ENCODE data around the gene DUOX2.

DNA sequence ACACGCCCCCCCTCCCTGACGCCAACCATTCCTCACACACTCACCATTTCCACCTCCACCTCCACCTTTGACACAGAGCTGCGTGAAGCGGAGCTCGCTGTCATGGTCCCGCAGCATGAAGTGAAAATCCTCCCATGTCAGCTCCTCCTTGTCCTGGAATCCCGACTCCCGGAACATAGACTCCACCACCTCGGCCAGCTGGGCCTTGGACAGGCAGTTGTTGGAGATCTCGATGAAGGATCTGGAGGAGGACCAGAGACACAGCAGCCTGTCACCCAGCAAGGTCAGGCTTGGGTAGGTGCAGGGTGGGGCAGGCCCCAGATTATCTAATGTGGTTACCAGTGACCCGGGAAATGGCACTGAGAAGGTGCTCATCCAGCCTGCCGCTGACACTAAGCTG, 12.2 kb downstream of the DUOX2 start:
- TF ChIP-seq, protein P1, sequence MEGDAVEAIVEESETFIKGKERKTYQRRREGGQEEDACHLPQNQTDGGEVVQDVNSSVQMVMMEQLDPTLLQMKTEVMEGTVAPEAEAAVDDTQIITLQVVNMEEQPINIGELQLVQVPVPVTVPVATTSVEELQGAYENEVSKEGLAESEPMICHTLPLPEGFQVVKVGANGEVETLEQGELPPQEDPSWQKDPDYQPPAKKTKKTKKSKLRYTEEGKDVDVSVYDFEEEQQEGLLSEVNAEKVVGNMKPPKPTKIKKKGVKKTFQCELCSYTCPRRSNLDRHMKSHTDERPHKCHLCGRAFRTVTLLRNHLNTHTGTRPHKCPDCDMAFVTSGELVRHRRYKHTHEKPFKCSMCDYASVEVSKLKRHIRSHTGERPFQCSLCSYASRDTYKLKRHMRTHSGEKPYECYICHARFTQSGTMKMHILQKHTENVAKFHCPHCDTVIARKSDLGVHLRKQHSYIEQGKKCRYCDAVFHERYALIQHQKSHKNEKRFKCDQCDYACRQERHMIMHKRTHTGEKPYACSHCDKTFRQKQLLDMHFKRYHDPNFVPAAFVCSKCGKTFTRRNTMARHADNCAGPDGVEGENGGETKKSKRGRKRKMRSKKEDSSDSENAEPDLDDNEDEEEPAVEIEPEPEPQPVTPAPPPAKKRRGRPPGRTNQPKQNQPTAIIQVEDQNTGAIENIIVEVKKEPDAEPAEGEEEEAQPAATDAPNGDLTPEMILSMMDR (IDR thresholded peaks at IDR 0.05 in 4 of 5, conservative IDR thresholded peaks at IDR 0.05 in 1 of 5), result no peak
- no peak for TF ChIP-seq POLR2A (IDR thresholded peaks at IDR 0.05)

Measured in gastrocnemius medialis (tissue), 4 donors.